Mesenchymal stem cell (in vitro differentiated cells and primary cell): ENCODE results near the gene STEAP1. TPM values are rescaled to one million over a fixed set of nuclear protein-coding genes. Genes with fewer than 3 reads are reported as not detected.
A peak's percentile ranks its signal among the peaks of the same experiment; 100 is the strongest.
"Not testable (repeated sequence)": the region's sequence is repeated elsewhere in the genome, so short reads cannot be mapped to it uniquely, and the experiment has no call there.

Experiments
- DNase-seq: peaks from one replicate; pipeline ENCODE4 v3.0.0-alpha.2; 2013
- H2AFZ ChIP-seq: one replicate; pipeline ENCODE4 v1.6.1; 2013; ENCODE audit warnings: low read depth, mild to moderate bottlenecking, control low read depth, inconsistent platforms, low read length, moderate library complexity
- H2AK5ac ChIP-seq: 2 replicates; pipeline ENCODE4 v1.6.1; 2013; ENCODE audit warnings: low read length, moderate library complexity, mild to moderate bottlenecking, inconsistent platforms; ENCODE audit not compliant: severe bottlenecking
- H2BK120ac ChIP-seq: one replicate; pipeline ENCODE4 v1.6.1; 2013; ENCODE audit warnings: low read depth, mild to moderate bottlenecking, inconsistent platforms, low read length, moderate library complexity
- H2BK12ac ChIP-seq, 2 experiments: one replicate each; pipeline ENCODE4 v1.6.1; 2013; ENCODE audit warnings: inconsistent platforms in 2 of 2, low read length in 2 of 2, mild to moderate bottlenecking in 2 of 2, moderate library complexity in 2 of 2, control low read depth in 1 of 2
- H2BK15ac ChIP-seq: one replicate; pipeline ENCODE4 v1.6.1; 2013; ENCODE audit warnings: mild to moderate bottlenecking, low read depth, inconsistent platforms; ENCODE audit not compliant: poor library complexity, severe bottlenecking
- H2BK5ac ChIP-seq: 2 replicates; pipeline ENCODE4 v1.6.1; 2013; ENCODE audit warnings: low read depth, mild to moderate bottlenecking, low read length, control low read depth, inconsistent platforms; ENCODE audit not compliant: poor library complexity, severe bottlenecking
- H3K14ac ChIP-seq, 2 experiments: one replicate each; pipeline ENCODE4 v1.6.1; 2013; ENCODE audit warnings: inconsistent platforms in 2 of 2, low read length in 2 of 2, control low read depth in 1 of 2, mild to moderate bottlenecking in 1 of 2, moderate library complexity in 1 of 2
- H3K18ac ChIP-seq, 2 experiments: one replicate each; pipeline ENCODE4 v1.6.1; 2013; ENCODE audit warnings: inconsistent platforms in 2 of 2, low read length in 2 of 2, control low read depth in 1 of 2, low read depth in 1 of 2, mild to moderate bottlenecking in 1 of 2
- H3K23ac ChIP-seq, 2 experiments: one replicate each; pipeline ENCODE4 v1.6.1; 2013; ENCODE audit warnings: inconsistent platforms in 2 of 2, low read length in 2 of 2, mild to moderate bottlenecking in 2 of 2, moderate library complexity in 2 of 2, control low read depth in 1 of 2
- H3K27ac ChIP-seq: 2 replicates; pipeline ENCODE4 v1.5.1; 2013; ENCODE audit warnings: mild to moderate bottlenecking, moderate library complexity, low read length, control low read depth, inconsistent platforms; ENCODE audit not compliant: poor library complexity, severe bottlenecking
- H3K27me3 ChIP-seq, 2 experiments: 2 replicates each; pipeline versions ENCODE4 v1.6.1 to v1.7.0; 2013; ENCODE audit warnings: low read length in 2 of 2, mild to moderate bottlenecking in 2 of 2, moderate library complexity in 2 of 2, control low read depth in 1 of 2, inconsistent platforms in 1 of 2; ENCODE audit not compliant: control insufficient read depth in 1 of 2, insufficient read depth in 1 of 2
- H3K36me3 ChIP-seq, 2 experiments: 2 replicates each; pipeline versions ENCODE4 v1.6.1 to v1.7.0; 2013; ENCODE audit warnings: low read length in 2 of 2, control low read depth in 1 of 2, inconsistent platforms in 1 of 2, low read depth in 1 of 2, mild to moderate bottlenecking in 1 of 2; ENCODE audit not compliant: insufficient read depth in 2 of 2, control insufficient read depth in 1 of 2
- H3K4ac ChIP-seq, 2 experiments: one replicate each; pipeline ENCODE4 v1.6.1; 2013; ENCODE audit warnings: inconsistent platforms in 2 of 2, low read length in 2 of 2, mild to moderate bottlenecking in 2 of 2, moderate library complexity in 2 of 2, control low read depth in 1 of 2, low read depth in 1 of 2
- H3K4me1 ChIP-seq: 2 replicates; pipeline ENCODE4 v1.6.1; 2013; ENCODE audit warnings: low read depth, low read length, control low read depth; ENCODE audit not compliant: control insufficient read depth, insufficient read depth
- H3K4me2 ChIP-seq: 2 replicates; pipeline ENCODE4 v1.6.1; 2013; ENCODE audit warnings: low read length, mild to moderate bottlenecking, inconsistent platforms; ENCODE audit not compliant: poor library complexity, severe bottlenecking
- H3K4me3 ChIP-seq, 2 experiments: 2 replicates each; pipeline versions ENCODE4 v1.5.1 to v1.7.0; 2013; ENCODE audit warnings: low read length in 2 of 2, mild to moderate bottlenecking in 2 of 2, control low read depth in 1 of 2, low read depth in 1 of 2; ENCODE audit not compliant: insufficient read depth in 1 of 2
- H3K79me1 ChIP-seq: replicated peaks from 2 replicates; pipeline ENCODE4 v1.6.1; 2013; ENCODE audit warnings: mild to moderate bottlenecking, control low read depth, low read length, inconsistent platforms; ENCODE audit not compliant: poor library complexity, severe bottlenecking
- H3K9ac ChIP-seq: 2 replicates; pipeline ENCODE4 v1.7.0; 2013; ENCODE audit warnings: mild to moderate bottlenecking, low read length, moderate library complexity
- H3K9me3 ChIP-seq: 2 replicates; pipeline ENCODE4 v1.7.0; 2013; ENCODE audit warnings: mild to moderate bottlenecking, low read length; ENCODE audit not compliant: control insufficient read depth
- H4K8ac ChIP-seq: one replicate; pipeline ENCODE4 v1.6.1; 2013; ENCODE audit warnings: inconsistent platforms, mild to moderate bottlenecking, low read length, moderate library complexity
- H4K91ac ChIP-seq: one replicate; pipeline ENCODE4 v1.6.1; 2013; ENCODE audit warnings: mild to moderate bottlenecking, low read length, inconsistent platforms
- WGBS: methylation state at CpG from one replicate; pipeline ENCODE4 v1.1.7; 2013; ENCODE audit warnings: mixed read lengths; 5-methylcytosine and 5-hydroxymethylcytosine counted together
- polyA plus RNA-seq, 2 experiments: library from polyadenylated mRNA; stranded (reverse); fragments of 200-250 nt; gene quantifications; one replicate each; pipeline ENCODE4 v1.2.3, GENCODE V29; 2013

The STEAP1 gene
- not detected for polyA plus RNA-seq (2013, experiment 1 of 2)
- 0.12 TPM for polyA plus RNA-seq (2013, experiment 2 of 2)

DNA sequence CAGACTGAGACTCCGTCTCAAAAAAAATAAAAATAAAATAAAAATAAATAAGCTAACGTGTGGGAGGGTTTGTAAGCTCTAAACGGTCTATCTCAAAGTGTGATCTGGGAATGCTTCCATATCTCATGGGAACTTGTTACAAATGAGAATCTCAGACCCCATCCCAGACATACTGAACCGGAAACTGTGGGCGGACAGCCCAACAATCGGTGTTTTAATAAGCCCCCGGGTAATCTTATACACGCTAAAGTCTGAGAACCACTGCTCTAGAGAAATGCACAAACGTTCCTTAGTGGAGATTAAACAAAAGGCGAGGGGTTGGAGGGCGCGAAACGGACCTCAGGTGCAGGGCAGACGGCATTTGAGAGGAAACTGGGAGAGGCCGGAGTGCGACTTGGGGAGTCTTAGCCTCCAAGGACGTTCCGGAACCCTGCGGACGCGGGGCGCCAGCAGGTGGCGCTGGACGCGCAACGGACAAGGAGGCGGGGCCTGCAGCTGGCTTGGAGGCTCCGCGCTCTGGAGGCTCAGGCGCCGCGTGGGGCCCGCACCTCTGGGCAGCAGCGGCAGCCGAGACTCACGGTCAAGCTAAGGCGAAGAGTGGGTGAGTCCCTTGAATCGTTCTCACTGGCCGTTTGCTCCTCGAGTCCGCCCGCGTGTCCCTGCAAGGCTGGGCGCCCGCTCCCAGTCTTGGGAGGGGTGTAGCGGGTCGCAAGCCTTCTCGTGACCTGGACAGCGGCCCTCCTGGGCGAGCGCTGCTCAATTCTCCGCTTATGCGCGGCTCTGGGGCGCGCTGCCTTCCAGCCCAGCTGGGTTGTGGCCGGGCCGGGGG is at the start of gene STEAP1:
STEAP1 (plus strand) TSS at position 527 of the 829 bp plus-strand sequence. CDS start 5,320 bp downstream, outside the sequence.
- H2AK5ac ChIP-seq, H3K27me3 ChIP-seq, H3K4me1 ChIP-seq, H3K4ac ChIP-seq, H2BK12ac ChIP-seq, H4K8ac ChIP-seq, H3K23ac ChIP-seq, H2BK5ac ChIP-seq, H2BK120ac ChIP-seq, H3K79me1 ChIP-seq, H3K27ac ChIP-seq, H3K14ac ChIP-seq, H3K9me3 ChIP-seq, H4K91ac ChIP-seq, H2BK15ac ChIP-seq, H3K36me3 ChIP-seq: not testable (repeated sequence)
- Histone ChIP-seq H3K18ac (peak within 1 kb of the TSS in 1 of 2 experiments; percentile 2), H3K4me2 (peak within 1 kb of the TSS; percentile 89), H3K9ac (peak within 1 kb of the TSS; percentile 94), H3K4me3 (peak within 1 kb of the TSS; percentile 44 to 88), H2AFZ (peak within 1 kb of the TSS; percentile 93)
- DNase-seq, result peak; percentile 79
- WGBS, result 8% methylated on average over 54 of the region's 58 CpGs

DNA sequence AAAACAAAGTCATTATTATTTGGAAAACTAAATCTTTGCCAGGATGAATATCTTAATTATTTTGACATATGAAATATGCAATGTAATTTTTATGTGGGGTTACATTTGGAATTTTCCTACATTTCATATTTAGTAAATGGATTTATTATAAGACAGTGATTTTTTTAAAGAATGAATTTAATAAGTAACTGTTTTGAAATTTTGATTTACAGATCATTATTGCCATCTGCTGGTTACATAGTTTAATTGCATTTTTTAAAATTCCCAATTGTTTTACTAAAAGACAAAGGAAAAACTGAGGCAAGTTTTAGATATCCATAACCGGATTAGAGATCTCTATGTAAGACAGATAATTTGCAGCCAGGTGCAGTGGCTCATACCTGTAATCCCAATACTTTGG is 39.3 kb upstream of the STEAP1 start:
- H3K4me3 ChIP-seq, H3K18ac ChIP-seq, H3K4ac ChIP-seq, H2AFZ ChIP-seq, H3K14ac ChIP-seq, H3K79me1 ChIP-seq, H3K36me3 ChIP-seq, H2BK5ac ChIP-seq, H2BK120ac ChIP-seq, DNase-seq, H3K23ac ChIP-seq, H3K9me3 ChIP-seq, H3K4me2 ChIP-seq, H2BK12ac ChIP-seq, H4K91ac ChIP-seq, H3K9ac ChIP-seq, H2BK15ac ChIP-seq, H4K8ac ChIP-seq, H3K27ac ChIP-seq, H2AK5ac ChIP-seq: not testable (repeated sequence)
- no CpG with 5 or more reads among the region's 1 CpG for WGBS
- H3K4me1 ChIP-seq, result peaks cover 11% of the 10 kb centered on the region
- peaks cover 0 to 19% of the 10 kb centered on the region in 2 experiments for H3K27me3 ChIP-seq

DNA sequence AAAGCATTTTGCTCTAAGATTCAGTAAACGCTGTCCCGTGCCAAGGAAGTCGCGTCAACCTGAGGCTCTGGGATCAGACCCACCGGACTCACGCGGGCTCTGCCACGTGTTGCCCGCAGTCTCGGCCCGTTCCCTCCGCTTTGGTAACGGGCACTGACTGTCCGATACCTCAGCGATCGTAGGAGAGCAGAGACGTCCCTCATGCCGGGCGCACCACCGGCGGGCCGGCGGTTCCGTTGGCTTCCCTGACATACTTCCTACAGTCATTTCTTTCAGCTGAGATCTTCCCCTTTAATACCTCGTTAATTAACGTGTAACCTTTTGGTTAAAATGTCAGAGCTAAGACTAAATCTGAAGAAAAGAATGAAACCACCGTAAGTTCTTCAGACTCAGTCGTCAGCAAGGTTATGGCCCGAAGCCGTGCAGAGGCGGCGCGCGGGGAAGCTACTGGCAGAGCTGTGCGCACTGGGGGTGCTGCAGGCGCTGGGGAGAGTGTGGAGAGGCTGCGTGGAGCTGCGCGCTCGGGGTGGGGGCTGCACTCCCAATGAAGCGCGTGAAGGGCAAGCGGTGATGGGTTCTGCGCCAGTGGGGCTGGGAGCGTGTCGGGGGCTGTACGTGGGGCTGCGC is 35.6 kb upstream of the STEAP1 start:
- WGBS, result 3% methylated on average over 30 of the region's 48 CpGs
- not testable (repeated sequence) for H4K91ac ChIP-seq, H2BK12ac ChIP-seq, H2BK15ac ChIP-seq, H2BK5ac ChIP-seq, H3K14ac ChIP-seq, H3K4ac ChIP-seq, H4K8ac ChIP-seq, H2BK120ac ChIP-seq, H3K9me3 ChIP-seq, H3K27ac ChIP-seq, H2AFZ ChIP-seq, H3K79me1 ChIP-seq, H3K18ac ChIP-seq, H3K36me3 ChIP-seq, H2AK5ac ChIP-seq, H3K23ac ChIP-seq
- H3K4me2 ChIP-seq, result peak overlapping the region; percentile 89
- peak overlapping the region; percentile 57 for H3K9ac ChIP-seq
- peaks cover 0 to 21% of the 10 kb centered on the region in 2 experiments for H3K27me3 ChIP-seq
- DNase-seq, result peak; percentile 5
- H3K4me1 ChIP-seq, result peaks cover 11% of the 10 kb centered on the region
- peak overlapping the region; percentile 47 to 76 for H3K4me3 ChIP-seq
